GM18511 (cell line): ENCODE results near the gene BRAP.
A peak's percentile ranks its signal among the peaks of the same experiment; 100 is the strongest.
"Not testable (repeated sequence)": the region's sequence is repeated elsewhere in the genome, so short reads cannot be mapped to it uniquely, and the experiment has no call there.

Source experiments
- ATAC-seq: cut with Tn5 transposase; IDR thresholded peaks from one replicate; pipeline ENCODE4 v1.9.1; 2021; ENCODE audit warnings: mild to moderate bottlenecking, moderate library complexity; ENCODE audit not compliant: unreplicated experiment

BRAP gene

GRCh38 chr12:111624540-111624939 lies 61.2 kb downstream of the BRAP start:
- no peak for ATAC-seq

GRCh38 chr12:111617841-111618240 lies 67.9 kb downstream of the BRAP start:
- not testable (repeated sequence) for ATAC-seq

- ATAC-seq = no peak
These were observed 69.6 kb downstream of the BRAP start for GRCh38 chr12:111616177-111616623.

- ATAC-seq = no peak
These were observed 78.5 kb downstream of the BRAP start for GRCh38 chr12:111607239-111607638.

- ATAC-seq = no peak
These were observed 79.0 kb downstream of the BRAP start for GRCh38 chr12:111606767-111607230.

GRCh38 chr12:111605911-111606766 lies 79.6 kb downstream of the BRAP start:
- ATAC-seq = no peak

GRCh38 chr12:111602857-111603256 lies 82.9 kb downstream of the BRAP start:
- not testable (repeated sequence) for ATAC-seq

GRCh38 chr12:111602348-111602747 lies 83.4 kb downstream of the BRAP start:
- no peak for ATAC-seq

- ATAC-seq = not testable (repeated sequence)
These were observed 84.8 kb downstream of the BRAP start for GRCh38 chr12:111600986-111601385.

GRCh38 chr12:111600205-111600642 lies 85.5 kb downstream of the BRAP start:
- no peak for ATAC-seq

GRCh38 chr12:111599453-111600204 lies 86.1 kb downstream of the BRAP start:
- peak; percentile 66 for ATAC-seq

GRCh38 chr12:111598637-111599452 lies 86.9 kb downstream of the BRAP start, which contains the start of gene ATXN2:
TSS of gene ATXN2 (minus strand) at chr12:111599315. CDS start at chr12:111599034, 281 bp downstream.
- peak; percentile 59 for ATAC-seq

- peak; percentile 15 for ATAC-seq
These were observed 87.7 kb downstream of the BRAP start for GRCh38 chr12:111597831-111598636.

GRCh38 chr12:111596985-111597830 lies 88.5 kb downstream of the BRAP start:
- peak; percentile 1 for ATAC-seq

- not testable (repeated sequence) for ATAC-seq
These were observed 90.4 kb downstream of the BRAP start for GRCh38 chr12:111595341-111595835.
